ENCODE data around the gene GFI1.

GFI1 gene

GRCh38 chr1:92488416-92488815, 1.7 kb upstream of the GFI1 start:
- DNase-seq (ENCODE audit: low read depth): no peak
- in situ Hi-C loops (cut with HindIII; ENCODE audit: low sequenced_read_pairs): no loop called here
- H3K4me3 ChIP-seq (ENCODE audit: low read depth, low read length): no peak overlapping the region
- no peak for TF ChIP-seq CTCF (IDR thresholded peaks at IDR 0.05; ENCODE audit: low read depth, low read length, missing control alignments)

GRCh38 chr1:92487078-92487605, 417 bp upstream of the GFI1 start:
- DNase-seq (ENCODE audit: low read depth): no peak
- no peak for TF ChIP-seq CTCF (IDR thresholded peaks at IDR 0.05; ENCODE audit: low read depth, low read length, missing control alignments)
- H3K4me3 ChIP-seq (ENCODE audit: low read depth, low read length): peak overlapping the region; percentile 50
- in situ Hi-C loops (cut with HindIII; ENCODE audit: low sequenced_read_pairs): no loop called here

GRCh38 chr1:92485381-92486250, 1.1 kb downstream of the GFI1 start:
- H3K4me3 ChIP-seq (ENCODE audit: low read depth, low read length): peak overlapping the region; percentile 50
- DNase-seq (ENCODE audit: low read depth): no peak
- peak; percentile 32 for TF ChIP-seq CTCF (IDR thresholded peaks at IDR 0.05; ENCODE audit: low read depth, low read length, missing control alignments)
- in situ Hi-C loops (cut with HindIII; ENCODE audit: low sequenced_read_pairs): no loop called here

GRCh38 chr1:92484472-92485380, 2.0 kb downstream of the GFI1 start:
- no peak for DNase-seq (ENCODE audit: low read depth)
- in situ Hi-C loops (cut with HindIII; ENCODE audit: low sequenced_read_pairs): no loop called here
- no peak for TF ChIP-seq CTCF (IDR thresholded peaks at IDR 0.05; ENCODE audit: low read depth, low read length, missing control alignments)
- peak overlapping the region; percentile 50 for H3K4me3 ChIP-seq (ENCODE audit: low read depth, low read length)

- no peak for DNase-seq (ENCODE audit: low read depth)
- no peak for TF ChIP-seq CTCF (IDR thresholded peaks at IDR 0.05; ENCODE audit: low read depth, low read length, missing control alignments)
- in situ Hi-C loops (cut with HindIII; ENCODE audit: low sequenced_read_pairs): no loop called here
- H3K4me3 ChIP-seq (ENCODE audit: low read depth, low read length): no peak overlapping the region
Observed at GRCh38 chr1:92483610-92484471, 2.9 kb downstream of the GFI1 start.

All from astrocyte of the cerebellum (primary cell).